Medulla oblongata (tissue), 1 donor: Measurements from ENCODE around the gene DPP10.

ENCODE experiments used
- DNase-seq: peaks from one replicate; pipeline ENCODE4 v3.0.0-alpha.2; 2015; ENCODE audit errors: extremely low spot score

DPP10 gene

DNA sequence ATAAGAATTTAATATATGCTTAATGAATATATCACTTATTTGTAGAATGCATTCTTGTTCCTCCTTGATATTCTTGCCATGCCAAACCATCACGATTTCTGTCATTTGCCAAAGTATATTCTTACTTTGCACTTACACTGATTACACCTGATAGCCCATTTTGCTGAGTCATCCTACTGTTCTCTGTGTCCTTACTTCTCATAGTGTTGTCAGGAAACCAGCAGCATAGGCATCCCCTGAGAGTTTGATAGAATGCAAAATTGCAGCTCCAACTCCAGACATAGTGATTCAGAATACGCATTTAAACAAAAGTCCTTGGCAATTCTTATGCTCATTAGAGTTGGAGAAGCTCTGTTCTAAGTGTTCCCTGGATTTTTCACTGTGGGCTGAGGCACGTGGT is 687.1 kb downstream of the DPP10 start:
- DNase-seq = no peak

- DNase-seq = no peak
These were observed 718.2 kb downstream of the DPP10 start for GRCh38 chr2:115160531-115161080.

DNA sequence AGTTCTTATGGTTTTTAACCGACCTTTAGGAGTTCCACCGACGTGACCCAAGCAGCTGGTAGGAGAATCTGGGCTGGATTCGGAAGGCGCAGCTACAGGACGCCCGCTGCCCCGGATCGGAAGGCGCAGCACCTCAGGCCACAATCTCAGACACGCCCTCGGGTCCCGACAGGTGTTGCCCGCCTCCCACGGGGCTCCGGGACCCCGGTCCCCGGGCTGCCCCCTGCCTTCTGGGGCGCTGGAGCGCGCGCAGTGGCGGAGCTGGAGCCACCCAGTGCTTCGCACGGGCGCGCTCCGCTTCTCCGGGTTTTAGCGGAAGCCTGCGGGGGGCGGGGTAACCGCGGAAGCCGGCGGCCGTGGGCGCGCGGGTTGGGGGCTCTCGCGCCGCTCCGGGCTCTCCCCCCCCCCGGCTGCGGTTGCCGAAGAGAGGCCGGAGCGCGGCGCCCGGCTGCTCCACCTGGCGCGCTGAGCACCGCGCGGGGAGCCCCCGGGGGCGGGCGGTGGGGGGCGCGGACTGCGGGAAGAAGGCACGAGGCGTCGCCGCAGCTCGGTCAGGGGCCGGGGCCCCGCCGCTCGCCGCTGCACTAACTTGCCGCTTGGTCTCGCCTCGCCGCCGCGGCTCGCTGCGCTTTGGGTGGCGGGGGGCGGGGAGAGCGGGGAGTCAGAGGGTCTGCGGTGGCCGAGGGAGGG is 718.8 kb downstream of the DPP10 start:
- no peak for DNase-seq

GRCh38 chr2:115161771-115162493 is 719.5 kb downstream of the DPP10 start:
- DNase-seq = no peak

DNA sequence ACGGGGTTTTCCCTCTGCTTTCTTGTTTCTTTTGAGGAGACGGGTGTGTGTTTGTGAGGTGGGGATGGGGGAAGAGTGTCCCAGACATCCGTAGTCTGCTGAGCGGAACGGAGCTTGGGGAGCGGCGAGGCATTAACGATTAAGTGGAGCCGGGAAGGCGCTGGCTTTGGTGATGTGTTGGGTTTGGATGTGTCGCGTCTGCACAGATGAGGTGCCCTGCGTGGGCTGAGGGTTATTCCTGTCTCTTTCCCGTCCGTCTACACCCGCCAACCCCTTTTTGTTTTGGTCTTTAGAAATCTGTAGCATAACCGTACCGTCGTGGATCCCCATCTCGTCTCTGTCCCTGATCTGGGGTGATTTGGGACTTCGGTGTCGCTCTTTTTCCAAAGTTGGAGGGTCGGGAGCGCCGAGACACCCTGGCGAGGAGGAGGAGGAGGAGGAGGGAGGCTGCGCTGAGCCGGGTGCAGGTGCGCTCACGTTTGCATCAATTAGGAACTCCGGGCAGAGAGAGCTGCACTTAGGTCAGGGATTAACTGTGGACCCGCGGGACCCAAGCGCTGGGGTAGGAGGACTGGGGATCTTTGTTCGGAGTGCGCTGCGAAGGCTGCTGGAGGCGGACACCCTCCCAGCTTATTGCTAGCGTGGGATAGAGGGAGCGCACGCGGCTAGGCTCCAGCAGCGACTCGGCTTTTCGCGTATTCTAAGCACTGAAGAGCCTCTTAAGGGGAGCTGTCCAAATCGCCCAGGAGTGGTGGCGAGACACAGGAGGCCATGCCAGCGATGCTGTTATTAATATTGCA is 720.3 kb downstream of the DPP10 start:
- DNase-seq = no peak

DNA sequence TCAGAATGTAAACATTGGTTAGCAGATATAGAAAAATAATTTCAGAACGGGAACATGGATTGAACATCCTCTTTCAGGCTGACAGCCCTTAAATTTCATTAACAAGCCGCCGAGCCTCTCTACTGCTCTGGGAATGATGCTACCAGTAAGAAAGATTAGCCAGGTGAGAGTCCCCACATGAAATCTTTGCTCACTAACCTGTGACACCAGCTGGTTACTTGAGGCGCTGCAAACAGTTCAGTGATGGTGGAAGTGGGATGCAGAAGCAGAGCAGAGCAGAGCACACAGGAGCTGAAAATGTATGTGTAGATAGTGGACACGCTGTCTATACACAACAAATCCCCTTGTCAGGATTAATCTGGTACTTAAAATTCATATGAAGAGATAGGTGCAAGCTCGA is 721.1 kb downstream of the DPP10 start:
- DNase-seq = no peak

DNA sequence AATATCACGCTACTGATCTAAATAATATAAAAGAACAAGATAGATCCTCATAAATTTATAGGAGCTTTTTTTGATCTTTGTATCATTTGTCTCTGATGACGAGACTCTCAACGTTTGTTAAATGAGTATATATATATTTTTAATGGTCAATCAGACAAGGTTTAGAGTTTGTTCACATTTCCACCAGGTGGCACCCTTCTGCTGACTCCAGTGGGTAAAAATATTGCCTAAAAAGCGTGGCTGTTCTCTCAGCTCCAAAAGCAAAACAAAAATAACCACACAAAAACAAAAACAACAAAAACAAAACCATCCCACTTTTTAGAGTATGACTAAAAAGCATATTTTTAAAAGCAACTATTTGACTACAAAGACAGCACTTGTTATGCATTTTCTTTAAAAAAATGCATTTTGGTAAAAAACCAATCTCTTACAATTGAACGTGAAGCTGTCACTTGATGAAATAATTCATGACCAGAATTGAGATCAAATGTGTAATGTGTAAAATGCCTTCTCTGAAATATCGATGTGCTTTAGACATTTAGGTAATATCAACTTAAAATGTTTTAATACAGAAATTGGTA is 723.2 kb downstream of the DPP10 start:
- peak; percentile 74 for DNase-seq

DNA sequence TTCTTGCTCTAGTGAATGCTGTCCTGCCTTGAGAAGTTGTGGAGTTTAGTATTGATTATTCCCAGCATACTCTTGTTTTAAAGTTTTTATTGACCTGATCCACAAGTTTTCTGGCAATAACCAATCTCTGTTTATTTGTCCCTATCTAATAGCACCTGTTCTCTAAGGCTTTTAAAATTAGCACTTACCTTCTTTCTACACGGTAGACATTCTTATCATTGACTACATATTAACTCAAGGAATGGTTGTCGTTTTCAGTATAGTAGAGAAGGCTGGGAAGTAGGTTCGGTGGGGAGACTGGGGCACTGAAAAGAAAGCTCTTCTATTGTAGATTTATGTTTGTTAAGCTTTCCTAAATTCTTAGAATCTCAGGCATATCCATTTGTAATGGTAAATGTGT is 726.0 kb downstream of the DPP10 start:
- DNase-seq = no peak

- DNase-seq = no peak
These were observed 727.4 kb downstream of the DPP10 start for GRCh38 chr2:115169814-115170213.

- no peak for DNase-seq
These were observed 729.3 kb downstream of the DPP10 start for GRCh38 chr2:115171751-115172150.

DNA sequence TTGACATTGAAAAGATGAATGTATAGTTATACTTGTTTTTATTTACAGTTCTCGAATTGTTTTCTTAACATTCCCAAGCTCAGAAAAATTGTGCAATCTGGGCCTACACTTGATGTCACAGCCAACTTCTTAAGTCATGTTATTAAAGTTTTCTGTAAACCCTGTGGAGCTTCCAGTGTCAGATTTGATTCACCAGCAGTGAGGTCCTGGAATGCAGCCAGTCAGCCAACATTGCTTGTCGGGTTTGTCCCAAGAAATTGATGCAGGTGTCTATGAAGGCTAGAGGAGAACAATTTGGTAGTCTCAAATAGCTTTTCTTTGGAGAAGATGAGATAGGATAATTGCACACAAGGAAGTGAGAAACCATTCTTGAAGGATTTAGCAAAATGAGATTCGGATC is 732.2 kb downstream of the DPP10 start:
- no peak for DNase-seq

DNA sequence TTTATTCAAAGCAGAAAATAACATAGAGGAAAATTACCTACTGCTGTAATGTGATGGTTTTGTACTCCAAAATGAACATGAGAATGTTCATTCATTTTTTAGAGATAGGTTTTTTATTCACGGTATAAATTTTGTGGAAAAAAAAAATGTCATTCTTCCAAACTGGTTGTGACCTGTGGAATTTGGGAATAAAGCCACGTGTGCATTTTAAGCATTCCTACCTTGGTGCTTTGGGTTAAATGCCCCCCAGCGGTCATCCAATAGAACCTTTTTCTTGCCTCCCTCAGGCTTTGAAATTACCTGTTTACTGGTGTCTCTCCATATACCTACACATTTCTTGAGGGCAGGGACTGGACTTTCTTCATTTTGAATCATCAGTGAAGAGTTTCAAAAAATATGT is 740.7 kb downstream of the DPP10 start:
- no peak for DNase-seq

DNA sequence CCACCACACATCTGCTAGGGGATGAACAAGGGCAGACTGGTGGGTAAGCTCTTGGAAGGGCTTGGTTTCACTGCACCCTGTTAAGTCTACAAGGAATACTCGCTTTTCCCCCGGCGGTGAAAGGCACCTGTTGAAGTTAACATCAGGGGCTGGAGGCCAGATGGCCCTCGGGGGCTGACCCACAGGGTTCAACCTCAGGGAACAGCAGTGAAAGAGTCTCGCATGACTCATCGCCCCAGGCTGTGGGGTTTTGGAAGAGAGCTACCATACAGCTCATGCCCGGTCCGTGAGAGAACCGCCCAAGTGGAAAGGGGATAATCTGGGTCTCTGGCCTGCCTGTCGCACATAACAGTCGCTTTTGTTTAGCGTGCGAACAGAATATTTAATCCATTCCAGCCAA is 748.0 kb downstream of the DPP10 start:
- DNase-seq = no peak

DNA sequence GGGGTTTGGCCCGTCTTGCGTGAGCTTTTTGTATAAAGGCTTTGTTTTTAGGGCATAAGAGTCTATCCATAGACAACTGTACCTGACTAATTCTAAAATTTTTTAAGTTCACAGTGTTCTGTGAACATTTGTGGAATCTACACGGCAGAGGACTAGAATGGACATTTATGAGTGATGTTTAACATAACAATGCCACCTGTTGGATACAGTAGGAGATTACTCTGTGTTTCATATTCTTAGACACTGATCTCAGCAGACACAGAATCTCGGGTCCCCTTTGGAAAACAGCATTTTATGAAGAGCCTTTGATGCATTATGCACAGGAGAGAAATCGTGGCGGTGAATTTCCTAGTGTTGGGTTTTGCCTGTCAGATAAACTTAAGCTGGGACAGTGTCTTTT is 752.2 kb downstream of the DPP10 start:
- no peak for DNase-seq

- no peak for DNase-seq
These were observed 754.1 kb downstream of the DPP10 start for GRCh38 chr2:115196587-115196986.

- DNase-seq = peak; percentile 19
These were observed 757.5 kb downstream of the DPP10 start for GRCh38 chr2:115199966-115200365.

GRCh38 chr2:115201386-115201785 is 758.9 kb downstream of the DPP10 start:
- no peak for DNase-seq

GRCh38 chr2:115208493-115209164 is 766.2 kb downstream of the DPP10 start:
- DNase-seq = no peak

DNA sequence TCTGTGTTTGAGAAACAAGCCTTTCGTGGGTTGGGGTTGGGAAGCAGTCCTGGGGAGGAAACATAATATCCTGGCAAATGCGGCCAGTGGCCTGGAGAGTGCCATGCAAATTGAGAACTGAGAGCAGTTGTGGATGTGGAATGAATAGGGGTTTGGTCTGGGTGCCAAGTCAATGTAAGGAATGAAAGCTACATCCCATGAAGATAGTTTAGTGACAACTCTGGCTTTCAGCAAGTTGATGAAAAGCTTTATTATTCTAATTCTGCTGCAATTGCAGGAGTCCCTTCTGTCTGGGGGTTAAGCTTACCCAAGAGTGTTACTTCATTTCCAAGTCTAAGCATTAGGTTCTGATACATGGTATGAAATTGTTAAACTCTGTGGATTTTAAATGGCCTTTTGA is 771.6 kb downstream of the DPP10 start:
- DNase-seq = no peak

DNA sequence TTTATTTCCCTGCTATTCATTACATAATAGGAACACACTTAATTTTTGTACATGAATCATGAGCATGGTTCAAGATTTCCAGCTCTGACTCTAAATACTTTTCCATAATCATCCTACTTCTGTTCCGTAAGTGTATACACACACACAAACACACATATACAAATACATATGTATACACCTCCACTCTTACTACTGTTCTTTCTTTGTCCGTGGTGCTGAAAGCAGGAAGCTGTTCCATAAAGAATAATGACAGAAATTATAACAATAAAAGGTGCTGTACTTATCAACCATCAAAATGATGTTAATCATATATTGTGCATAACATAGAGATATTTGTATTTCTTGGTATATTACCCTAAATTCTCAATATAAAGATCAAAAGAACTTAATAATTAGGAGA is 776.9 kb downstream of the DPP10 start:
- no peak for DNase-seq

- DNase-seq = no peak
These were observed 791.7 kb downstream of the DPP10 start for GRCh38 chr2:115234186-115234585.

- DNase-seq = no peak
These were observed 792.3 kb downstream of the DPP10 start for GRCh38 chr2:115234737-115235136.
